Measurements from ENCODE around the gene CMYA5. TPM values are rescaled to one million over a fixed set of nuclear protein-coding genes. Genes with fewer than 3 reads are reported as not detected.

CMYA5 gene
- total RNA-seq, 1 experiment from 2014 or later: 0.81 TPM

- TF ChIP-seq CTCF (conservative IDR thresholded peaks at IDR 0.05): no peak
- no peak for TF ChIP-seq EZH2 (IDR thresholded peaks at IDR 0.05; ENCODE audit: low read depth)
- CTCF ChIA-PET: no interaction called here
- H3K79me2 ChIP-seq (ENCODE audit: low read depth): no peaks in the 10 kb centered on the region
- H2AFZ ChIP-seq: no peak overlapping the region
- H3F3A ChIP-seq (ENCODE audit: insufficient read depth, low read depth): no peaks in the 10 kb centered on the region; the same call in 1 of the 2 replicates
- POLR2A ChIA-PET (ENCODE audit: unreplicated experiment): no interaction called here
- intact Hi-C loops (cut with micrococcal nuclease; ENCODE audit: unreplicated experiment): no loop called here
- DNase-seq: no peak
- H3K27ac ChIP-seq: no peak overlapping the region
- no TSS peak for BruUV-seq (replicated peaks)
- H3K4me2 ChIP-seq: no peak overlapping the region
- no peaks in the 10 kb centered on the region for H3K9me3 ChIP-seq (ENCODE audit: insufficient read depth, low read depth)
- H4K20me1 ChIP-seq (ENCODE audit: insufficient read depth): no peaks in the 10 kb centered on the region
- H3K36me3 ChIP-seq (ENCODE audit: low read depth): no peaks in the 10 kb centered on the region
- H3K4me3 ChIP-seq: no peak overlapping the region
- H3K4me1 ChIP-seq (replicated peaks; ENCODE audit: insufficient read depth): no peaks in the 10 kb centered on the region
- no peaks in the 10 kb centered on the region for H3K9me2 ChIP-seq (ENCODE audit: insufficient read depth)
- peaks cover 58% of the 10 kb centered on the region for H3K27me3 ChIP-seq (ENCODE audit: insufficient read depth, low read depth)
These were observed 42.1 kb downstream of the CMYA5 start for GRCh38 chr5:79731775-79732174.

- ChIA-PET POLR2A (ENCODE audit: unreplicated experiment) (no interaction called here), CTCF (no interaction called here)
- no peak overlapping the region for H3K4me3 ChIP-seq
- TF ChIP-seq EZH2 (IDR thresholded peaks at IDR 0.05; ENCODE audit: low read depth): no peak
- TF ChIP-seq CTCF (conservative IDR thresholded peaks at IDR 0.05): no peak
- H3K27me3 ChIP-seq (ENCODE audit: insufficient read depth, low read depth): peaks cover 58% of the 10 kb centered on the region
- no peak overlapping the region for H3K4me2 ChIP-seq
- no peaks in the 10 kb centered on the region for H4K20me1 ChIP-seq (ENCODE audit: insufficient read depth)
- H3F3A ChIP-seq (ENCODE audit: insufficient read depth, low read depth): no peaks in the 10 kb centered on the region; the same call in 1 of the 2 replicates
- no peak overlapping the region for H2AFZ ChIP-seq
- no TSS peak for BruUV-seq (replicated peaks)
- no peak overlapping the region for H3K27ac ChIP-seq
- H3K9me3 ChIP-seq (ENCODE audit: insufficient read depth, low read depth): no peaks in the 10 kb centered on the region
- H3K36me3 ChIP-seq (ENCODE audit: low read depth): no peaks in the 10 kb centered on the region
- DNase-seq: no peak
- no peaks in the 10 kb centered on the region for H3K79me2 ChIP-seq (ENCODE audit: low read depth)
- no peaks in the 10 kb centered on the region for H3K9me2 ChIP-seq (ENCODE audit: insufficient read depth)
- H3K4me1 ChIP-seq (replicated peaks; ENCODE audit: insufficient read depth): no peaks in the 10 kb centered on the region
- intact Hi-C loops (cut with micrococcal nuclease; ENCODE audit: unreplicated experiment): no loop called here
These were observed 47.2 kb downstream of the CMYA5 start for GRCh38 chr5:79736528-79737514.

GRCh38 chr5:79738349-79738748 lies 48.7 kb downstream of the CMYA5 start:
- POLR2A ChIA-PET (ENCODE audit: unreplicated experiment): interaction anchor here (0.6 kb wide), 1 partner anchor 287 kb away, joined by 3 read pairs; no protein-coding TSS in a partner anchor
- Histone ChIP-seq H3K36me3 (ENCODE audit: low read depth) (no peaks in the 10 kb centered on the region), H2AFZ (no peak overlapping the region), H3K4me1 (replicated peaks; ENCODE audit: insufficient read depth) (no peaks in the 10 kb centered on the region), H3K9me2 (ENCODE audit: insufficient read depth) (no peaks in the 10 kb centered on the region), H3K27me3 (ENCODE audit: insufficient read depth, low read depth) (peaks cover 49% of the 10 kb centered on the region), H3K79me2 (ENCODE audit: low read depth) (no peaks in the 10 kb centered on the region), H3F3A (ENCODE audit: insufficient read depth, low read depth) (no peaks in the 10 kb centered on the region), H4K20me1 (ENCODE audit: insufficient read depth) (no peaks in the 10 kb centered on the region), H3K27ac (no peak overlapping the region), H3K9me3 (ENCODE audit: insufficient read depth, low read depth) (no peaks in the 10 kb centered on the region), H3K4me3 (no peak overlapping the region), H3K4me2 (no peak overlapping the region)
- intact Hi-C loops (cut with micrococcal nuclease; ENCODE audit: unreplicated experiment): no loop called here
- TF ChIP-seq CTCF (conservative IDR thresholded peaks at IDR 0.05) (no peak), EZH2 (IDR thresholded peaks at IDR 0.05; ENCODE audit: low read depth) (no peak)
- DNase-seq: no peak
- CTCF ChIA-PET: no interaction called here
- BruUV-seq (replicated peaks): no TSS peak
